Measurements from ENCODE around the gene SNRNP48. TPM values are rescaled to one million over a fixed set of nuclear protein-coding genes. Genes with fewer than 3 reads are reported as not detected.

The SNRNP48 gene
- total and polyA plus RNA-seq, 2 donors: 9.6 to 9.7 TPM

GRCh38 chr6:7629321-7629720, 39.3 kb downstream of the SNRNP48 start:
- Histone ChIP-seq H3K9me3 (ENCODE audit: control insufficient read depth in 2 of 2, insufficient read depth in 1 of 2, low read length in 1 of 2) (no peaks in the 10 kb centered on the region), H3K4me1 (ENCODE audit: control insufficient read depth in 2 of 2, insufficient read depth in 2 of 2, low read length in 2 of 2) (no peaks in the 10 kb centered on the region), H3K27ac (ENCODE audit: low read depth in 1 of 2, low read length in 1 of 2) (no peak overlapping the region), H3K36me3 (ENCODE audit: control insufficient read depth in 2 of 2, insufficient read depth in 2 of 2, low read length in 1 of 2) (no peaks in the 10 kb centered on the region), H3K27me3 (ENCODE audit: control insufficient read depth in 2 of 2, insufficient read depth in 1 of 2, low read length in 1 of 2) (peaks cover 2% of the 10 kb centered on the region in 2 donors), H3K4me3 (ENCODE audit: low read length in 2 of 2) (no peak overlapping the region)
- no peak for DNase-seq (ENCODE audit: low read depth in 6 of 9, low spot score in 9 of 9)
- 89% methylated on average over 2 of the region's 2 CpGs for WGBS

DNA sequence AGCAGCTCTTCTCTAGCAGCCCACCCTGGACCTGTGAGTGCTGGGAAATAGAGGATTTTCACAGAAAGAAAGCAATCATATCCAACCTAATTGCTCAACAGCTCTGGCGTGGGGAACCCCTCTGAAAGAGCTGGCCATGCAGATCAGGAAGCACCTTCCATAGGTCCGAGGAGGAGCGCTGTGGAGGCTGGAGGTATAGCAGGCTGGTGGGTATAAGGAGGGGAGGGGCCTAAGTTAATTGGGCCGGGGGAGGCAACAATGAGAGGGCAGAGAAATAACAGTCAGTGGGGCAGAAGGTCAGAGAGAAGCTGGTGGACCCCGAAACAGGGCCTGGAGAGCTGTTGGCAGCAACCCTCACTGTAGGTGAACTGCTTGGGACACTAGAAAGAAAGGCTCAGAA, 40.8 kb downstream of the SNRNP48 start:
- H3K36me3 ChIP-seq (ENCODE audit: control insufficient read depth in 2 of 2, insufficient read depth in 2 of 2, low read length in 1 of 2): no peaks in the 10 kb centered on the region
- no peaks in the 10 kb centered on the region for H3K9me3 ChIP-seq (ENCODE audit: control insufficient read depth in 2 of 2, insufficient read depth in 1 of 2, low read length in 1 of 2)
- no peak overlapping the region for H3K27ac ChIP-seq (ENCODE audit: low read depth in 1 of 2, low read length in 1 of 2)
- WGBS: 96% methylated on average over 5 of the region's 5 CpGs
- no peaks in the 10 kb centered on the region for H3K4me1 ChIP-seq (ENCODE audit: control insufficient read depth in 2 of 2, insufficient read depth in 2 of 2, low read length in 2 of 2)
- H3K27me3 ChIP-seq (ENCODE audit: control insufficient read depth in 2 of 2, insufficient read depth in 1 of 2, low read length in 1 of 2): peaks cover 2% of the 10 kb centered on the region in 2 donors
- H3K4me3 ChIP-seq (ENCODE audit: low read length in 2 of 2): no peak overlapping the region
- DNase-seq (ENCODE audit: low read depth in 6 of 9, low spot score in 9 of 9): no peak

- Histone ChIP-seq H3K27ac (ENCODE audit: low read depth in 1 of 2, low read length in 1 of 2) (no peak overlapping the region), H3K9me3 (ENCODE audit: control insufficient read depth in 2 of 2, insufficient read depth in 1 of 2, low read length in 1 of 2) (no peaks in the 10 kb centered on the region), H3K27me3 (ENCODE audit: control insufficient read depth in 2 of 2, insufficient read depth in 1 of 2, low read length in 1 of 2) (peaks cover 2% of the 10 kb centered on the region in 2 donors), H3K4me3 (ENCODE audit: low read length in 2 of 2) (no peak overlapping the region), H3K36me3 (ENCODE audit: control insufficient read depth in 2 of 2, insufficient read depth in 2 of 2, low read length in 1 of 2) (no peaks in the 10 kb centered on the region), H3K4me1 (ENCODE audit: control insufficient read depth in 2 of 2, insufficient read depth in 2 of 2, low read length in 2 of 2) (no peaks in the 10 kb centered on the region)
- no peak for DNase-seq (ENCODE audit: low read depth in 6 of 9, low spot score in 9 of 9)
- 94% methylated on average over 5 of the region's 5 CpGs for WGBS
Observed at GRCh38 chr6:7631466-7631865, 41.5 kb downstream of the SNRNP48 start.

DNA sequence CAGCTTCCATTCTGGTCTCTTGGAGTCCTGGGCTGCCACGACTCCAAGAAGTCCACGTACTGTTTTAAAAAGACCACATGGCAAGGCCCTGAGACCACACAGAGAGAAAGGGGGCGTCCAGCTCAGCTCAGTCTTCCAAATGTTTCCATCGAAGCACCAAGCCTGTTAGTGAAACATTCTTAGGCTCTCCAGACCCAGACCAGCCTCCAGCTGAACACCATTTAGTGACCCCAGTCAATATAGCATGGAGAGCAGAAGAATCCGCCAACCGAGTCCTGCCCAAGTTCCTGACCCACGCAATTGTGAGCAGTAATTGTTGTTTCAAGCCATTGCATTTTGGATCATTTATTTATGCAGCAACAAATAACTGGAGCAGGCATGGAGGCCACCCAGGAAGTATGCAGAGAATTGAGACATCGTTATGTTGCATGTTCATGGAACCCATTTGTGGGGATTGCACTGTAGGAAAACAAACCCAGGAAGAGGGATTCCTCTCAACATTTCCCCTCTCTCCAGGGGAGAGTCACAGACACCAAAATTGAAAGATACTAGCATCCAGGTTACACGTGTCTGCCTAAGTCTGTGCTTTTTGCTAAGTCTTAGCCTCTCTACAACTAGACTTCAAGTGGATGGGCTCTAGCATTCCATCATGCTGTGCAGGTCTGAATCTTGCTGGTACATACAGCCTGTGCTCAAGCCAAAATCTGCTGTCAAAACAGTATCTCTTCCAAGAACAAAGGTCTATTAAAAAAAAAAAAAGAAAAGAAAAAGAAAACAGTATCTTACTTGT, 42.7 kb downstream of the SNRNP48 start:
- no peak overlapping the region for H3K4me3 ChIP-seq (ENCODE audit: low read length in 2 of 2)
- 94% methylated on average over 9 of the region's 9 CpGs for WGBS
- no peaks in the 10 kb centered on the region for H3K9me3 ChIP-seq (ENCODE audit: control insufficient read depth in 2 of 2, insufficient read depth in 1 of 2, low read length in 1 of 2)
- no peak for DNase-seq (ENCODE audit: low read depth in 6 of 9, low spot score in 9 of 9)
- H3K36me3 ChIP-seq (ENCODE audit: control insufficient read depth in 2 of 2, insufficient read depth in 2 of 2, low read length in 1 of 2): no peaks in the 10 kb centered on the region
- no peak overlapping the region for H3K27ac ChIP-seq (ENCODE audit: low read depth in 1 of 2, low read length in 1 of 2)
- H3K27me3 ChIP-seq (ENCODE audit: control insufficient read depth in 2 of 2, insufficient read depth in 1 of 2, low read length in 1 of 2): peaks cover 2% of the 10 kb centered on the region in 2 donors
- no peaks in the 10 kb centered on the region for H3K4me1 ChIP-seq (ENCODE audit: control insufficient read depth in 2 of 2, insufficient read depth in 2 of 2, low read length in 2 of 2)

DNA sequence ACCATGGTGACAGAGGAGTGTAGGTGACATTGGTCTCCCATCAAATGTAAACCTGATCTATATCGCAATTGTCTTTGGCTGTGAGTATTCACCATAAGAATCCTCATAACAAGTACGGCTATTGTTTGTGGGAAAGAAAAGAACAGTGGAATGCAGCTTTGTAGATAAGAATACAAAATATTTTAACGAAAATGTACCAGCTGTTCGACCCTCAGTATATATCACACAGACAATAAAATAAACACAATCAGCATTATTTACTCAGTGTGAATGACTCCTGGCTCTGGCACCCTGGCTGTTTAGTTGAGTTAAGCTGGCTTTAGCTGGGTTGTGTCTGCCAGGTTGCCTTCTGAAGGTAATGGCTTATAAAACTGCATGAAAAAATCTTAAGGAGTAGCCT, 43.4 kb downstream of the SNRNP48 start:
- 93% methylated on average over 4 of the region's 4 CpGs for WGBS
- H3K9me3 ChIP-seq (ENCODE audit: control insufficient read depth in 2 of 2, insufficient read depth in 1 of 2, low read length in 1 of 2): no peaks in the 10 kb centered on the region

GRCh38 chr6:7636151-7636550, 46.2 kb downstream of the SNRNP48 start:
- Histone ChIP-seq H3K27ac (ENCODE audit: low read depth in 1 of 2, low read length in 1 of 2) (no peak overlapping the region), H3K4me3 (ENCODE audit: low read length in 2 of 2) (no peak overlapping the region), H3K9me3 (ENCODE audit: control insufficient read depth in 2 of 2, insufficient read depth in 1 of 2, low read length in 1 of 2) (no peaks in the 10 kb centered on the region), H3K27me3 (ENCODE audit: control insufficient read depth in 2 of 2, insufficient read depth in 1 of 2, low read length in 1 of 2) (no peaks in the 10 kb centered on the region), H3K36me3 (ENCODE audit: control insufficient read depth in 2 of 2, insufficient read depth in 2 of 2, low read length in 1 of 2) (no peaks in the 10 kb centered on the region), H3K4me1 (ENCODE audit: control insufficient read depth in 2 of 2, insufficient read depth in 2 of 2, low read length in 2 of 2) (no peaks in the 10 kb centered on the region)
- DNase-seq (ENCODE audit: low read depth in 6 of 9, low spot score in 9 of 9): no peak
- WGBS: 90% methylated on average over 1 of the region's 1 CpG

More for the DNA sequence above, 43.4 kb downstream of the SNRNP48 start:
- Histone ChIP-seq H3K27ac (ENCODE audit: low read depth in 1 of 2, low read length in 1 of 2) (no peak overlapping the region), H3K4me1 (ENCODE audit: control insufficient read depth in 2 of 2, insufficient read depth in 2 of 2, low read length in 2 of 2) (no peaks in the 10 kb centered on the region), H3K4me3 (ENCODE audit: low read length in 2 of 2) (no peak overlapping the region), H3K27me3 (ENCODE audit: control insufficient read depth in 2 of 2, insufficient read depth in 1 of 2, low read length in 1 of 2) (peaks cover 2% of the 10 kb centered on the region in 2 donors), H3K36me3 (ENCODE audit: control insufficient read depth in 2 of 2, insufficient read depth in 2 of 2, low read length in 1 of 2) (no peaks in the 10 kb centered on the region)
- DNase-seq (ENCODE audit: low read depth in 6 of 9, low spot score in 9 of 9): no peak

GRCh38 chr6:7637533-7637932, 47.5 kb downstream of the SNRNP48 start:
- H3K4me1 ChIP-seq (ENCODE audit: control insufficient read depth in 2 of 2, insufficient read depth in 2 of 2, low read length in 2 of 2): no peaks in the 10 kb centered on the region
- no peaks in the 10 kb centered on the region for H3K27me3 ChIP-seq (ENCODE audit: control insufficient read depth in 2 of 2, insufficient read depth in 1 of 2, low read length in 1 of 2)
- no peak overlapping the region for H3K4me3 ChIP-seq (ENCODE audit: low read length in 2 of 2)
- 94% methylated on average over 3 of the region's 3 CpGs for WGBS
- H3K27ac ChIP-seq (ENCODE audit: low read depth in 1 of 2, low read length in 1 of 2): no peak overlapping the region
- no peak for DNase-seq (ENCODE audit: low read depth in 6 of 9, low spot score in 9 of 9)
- H3K36me3 ChIP-seq (ENCODE audit: control insufficient read depth in 2 of 2, insufficient read depth in 2 of 2, low read length in 1 of 2): no peaks in the 10 kb centered on the region
- H3K9me3 ChIP-seq (ENCODE audit: control insufficient read depth in 2 of 2, insufficient read depth in 1 of 2, low read length in 1 of 2): no peaks in the 10 kb centered on the region

DNA sequence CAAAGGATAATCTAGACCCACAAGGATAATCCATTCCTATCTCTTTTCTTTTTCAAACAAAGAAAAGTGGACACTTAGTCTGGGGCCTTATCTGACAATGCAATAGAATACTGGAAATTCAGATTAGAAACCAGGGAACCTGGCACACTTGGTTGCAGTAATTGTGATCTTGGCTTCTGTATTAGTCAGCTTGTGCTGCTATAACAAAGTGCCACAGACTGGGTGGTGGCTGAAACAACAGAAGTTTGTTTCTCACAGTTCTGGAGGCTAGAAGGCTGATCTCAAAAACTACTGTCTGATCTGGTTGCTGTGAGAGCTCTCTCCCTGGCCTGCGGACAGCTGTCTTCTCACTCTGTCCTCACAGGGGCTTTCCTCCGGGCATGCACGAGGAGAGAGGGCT, 49.4 kb downstream of the SNRNP48 start:
- no peak for DNase-seq (ENCODE audit: low read depth in 6 of 9, low spot score in 9 of 9)
- H3K4me3 ChIP-seq (ENCODE audit: low read length in 2 of 2): no peak overlapping the region
- no peaks in the 10 kb centered on the region for H3K9me3 ChIP-seq (ENCODE audit: control insufficient read depth in 2 of 2, insufficient read depth in 1 of 2, low read length in 1 of 2)
- H3K4me1 ChIP-seq (ENCODE audit: control insufficient read depth in 2 of 2, insufficient read depth in 2 of 2, low read length in 2 of 2): no peaks in the 10 kb centered on the region
- H3K36me3 ChIP-seq (ENCODE audit: control insufficient read depth in 2 of 2, insufficient read depth in 2 of 2, low read length in 1 of 2): no peaks in the 10 kb centered on the region
- no peaks in the 10 kb centered on the region for H3K27me3 ChIP-seq (ENCODE audit: control insufficient read depth in 2 of 2, insufficient read depth in 1 of 2, low read length in 1 of 2)
- WGBS: 95% methylated on average over 3 of the region's 3 CpGs
- H3K27ac ChIP-seq (ENCODE audit: low read depth in 1 of 2, low read length in 1 of 2): no peak overlapping the region

GRCh38 chr6:7640016-7640415, 50.0 kb downstream of the SNRNP48 start:
- Histone ChIP-seq H3K27ac (ENCODE audit: low read depth in 1 of 2, low read length in 1 of 2) (no peak overlapping the region), H3K9me3 (ENCODE audit: control insufficient read depth in 2 of 2, insufficient read depth in 1 of 2, low read length in 1 of 2) (no peaks in the 10 kb centered on the region), H3K4me1 (ENCODE audit: control insufficient read depth in 2 of 2, insufficient read depth in 2 of 2, low read length in 2 of 2) (no peaks in the 10 kb centered on the region), H3K36me3 (ENCODE audit: control insufficient read depth in 2 of 2, insufficient read depth in 2 of 2, low read length in 1 of 2) (no peaks in the 10 kb centered on the region), H3K27me3 (ENCODE audit: control insufficient read depth in 2 of 2, insufficient read depth in 1 of 2, low read length in 1 of 2) (no peaks in the 10 kb centered on the region), H3K4me3 (ENCODE audit: low read length in 2 of 2) (no peak overlapping the region)
- WGBS: 96% methylated on average over 1 of the region's 1 CpG
- no peak for DNase-seq (ENCODE audit: low read depth in 6 of 9, low spot score in 9 of 9)

All from thymus (tissue), 11 donors.